ENCODE measurements around the gene ATXN7.
A peak's percentile ranks its signal among the peaks of the same experiment; 100 is the strongest.

DNA sequence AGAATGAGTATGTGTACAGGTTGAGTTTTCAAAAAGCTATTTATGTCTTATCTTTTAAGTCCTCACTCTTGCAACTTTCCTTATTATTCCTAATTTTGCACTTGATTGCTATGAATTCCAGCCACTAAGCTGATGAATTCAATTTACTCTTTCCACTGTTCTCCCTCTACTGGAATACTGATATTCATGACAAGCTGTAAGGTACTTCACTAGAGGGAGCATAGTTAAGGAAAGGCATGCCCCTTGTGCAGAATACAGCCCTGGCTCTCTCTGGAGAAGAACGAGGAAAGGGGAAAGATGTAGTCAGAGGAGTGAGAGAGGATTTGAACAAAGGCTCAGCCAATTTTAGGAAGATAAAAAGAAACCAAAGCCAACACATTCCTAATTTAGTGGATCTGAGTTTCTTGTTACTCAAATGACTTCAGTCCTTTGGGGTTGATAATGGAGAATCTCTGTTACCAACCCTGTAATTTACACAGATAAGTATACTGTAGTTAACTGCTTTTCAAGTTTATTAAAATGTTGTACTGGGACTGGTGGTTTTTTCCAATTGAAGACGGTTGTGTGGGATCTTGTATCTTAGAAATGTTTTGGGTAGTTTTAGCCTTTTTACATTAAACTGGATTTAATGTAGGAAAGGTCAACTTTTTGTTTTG lies 44.5 kb downstream of the ATXN7 start:
- TF ChIP-seq, protein P1, sequence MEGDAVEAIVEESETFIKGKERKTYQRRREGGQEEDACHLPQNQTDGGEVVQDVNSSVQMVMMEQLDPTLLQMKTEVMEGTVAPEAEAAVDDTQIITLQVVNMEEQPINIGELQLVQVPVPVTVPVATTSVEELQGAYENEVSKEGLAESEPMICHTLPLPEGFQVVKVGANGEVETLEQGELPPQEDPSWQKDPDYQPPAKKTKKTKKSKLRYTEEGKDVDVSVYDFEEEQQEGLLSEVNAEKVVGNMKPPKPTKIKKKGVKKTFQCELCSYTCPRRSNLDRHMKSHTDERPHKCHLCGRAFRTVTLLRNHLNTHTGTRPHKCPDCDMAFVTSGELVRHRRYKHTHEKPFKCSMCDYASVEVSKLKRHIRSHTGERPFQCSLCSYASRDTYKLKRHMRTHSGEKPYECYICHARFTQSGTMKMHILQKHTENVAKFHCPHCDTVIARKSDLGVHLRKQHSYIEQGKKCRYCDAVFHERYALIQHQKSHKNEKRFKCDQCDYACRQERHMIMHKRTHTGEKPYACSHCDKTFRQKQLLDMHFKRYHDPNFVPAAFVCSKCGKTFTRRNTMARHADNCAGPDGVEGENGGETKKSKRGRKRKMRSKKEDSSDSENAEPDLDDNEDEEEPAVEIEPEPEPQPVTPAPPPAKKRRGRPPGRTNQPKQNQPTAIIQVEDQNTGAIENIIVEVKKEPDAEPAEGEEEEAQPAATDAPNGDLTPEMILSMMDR (conservative IDR thresholded peaks at IDR 0.05; ENCODE audit: low read length), result 0 out of 2 replicates have a peak, but pooled peaks have one; percentile 8
- no peak for TF ChIP-seq EZH2phosphoT487 (IDR thresholded peaks at IDR 0.05; ENCODE audit: borderline replicate concordance)

Data from Loucy (cell line).